Stimulated activated CD4-positive, alpha-beta T cell treated with anti-CD3 and anti-CD28 coated beads, TNF-alpha, amount 100 ng/mL, for 4 hours (primary cell): ENCODE results near the gene RRM2.

Experiments
- DNase-seq, 3 experiments: peaks; one replicate each; pipeline ENCODE4 v3.0.0-alpha.2; 2020; ENCODE audit warnings: low read depth in 3 of 3

The RRM2 gene

DNA sequence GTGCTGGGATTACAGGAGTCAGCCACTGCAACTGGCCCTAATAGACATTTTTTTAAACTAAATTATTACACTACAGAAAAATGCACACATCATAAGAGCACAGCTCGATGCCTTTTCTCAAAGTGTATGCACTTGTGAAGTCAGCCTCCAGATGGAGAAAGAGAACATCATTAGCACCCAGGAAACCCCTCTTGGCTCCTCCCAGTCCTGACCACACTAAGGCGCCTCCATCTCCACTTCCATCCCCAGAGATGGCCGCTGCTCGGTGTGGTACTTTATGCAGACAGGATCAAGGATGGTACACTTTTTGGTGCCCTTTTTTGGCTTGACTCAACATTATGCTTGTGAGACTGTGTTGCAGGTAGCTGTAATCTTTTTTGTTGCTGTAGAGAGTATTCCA, 34.8 kb downstream of the RRM2 start:
- DNase-seq: no peak

DNA sequence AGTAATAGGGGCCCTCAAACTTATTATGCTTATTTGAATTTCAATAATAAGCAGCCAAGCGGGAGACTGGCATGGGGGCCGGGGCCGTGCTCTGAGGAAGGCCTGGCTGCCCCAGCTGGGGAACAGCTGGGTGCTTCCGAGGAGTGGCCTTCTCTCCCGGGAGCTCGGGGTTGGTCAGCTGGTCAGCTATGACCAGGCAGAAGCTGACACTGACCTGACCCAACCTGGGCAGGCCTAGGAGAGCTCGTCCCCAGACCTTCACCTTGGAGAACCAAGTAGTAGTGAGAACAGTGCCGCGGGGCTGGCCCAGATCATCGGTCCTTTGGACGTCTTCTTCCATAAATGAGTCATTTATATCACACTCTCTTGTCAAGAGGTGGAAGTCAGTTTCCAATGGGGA, 36.1 kb downstream of the RRM2 start:
- DNase-seq: no peak

DNA sequence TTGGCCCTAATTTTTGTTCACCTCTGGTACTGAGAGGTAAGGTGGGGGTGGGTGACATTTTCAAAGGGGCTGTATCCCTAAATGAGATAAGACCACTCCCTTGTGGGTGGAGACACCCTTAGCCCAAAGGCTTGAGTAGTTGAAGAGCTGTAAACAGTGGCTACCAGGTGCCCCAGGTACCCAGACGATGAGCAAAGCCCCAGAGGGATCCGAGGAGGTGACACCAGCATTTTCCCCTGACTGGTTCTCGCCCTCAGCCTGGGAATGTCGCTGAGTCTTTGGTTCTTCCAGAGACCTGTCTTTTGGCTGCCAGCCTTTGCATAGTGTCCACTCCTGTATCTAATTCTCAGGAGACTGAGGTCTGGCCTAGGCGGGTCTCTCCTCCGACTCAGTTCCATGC, 36.5 kb downstream of the RRM2 start:
- no peak for DNase-seq

DNA sequence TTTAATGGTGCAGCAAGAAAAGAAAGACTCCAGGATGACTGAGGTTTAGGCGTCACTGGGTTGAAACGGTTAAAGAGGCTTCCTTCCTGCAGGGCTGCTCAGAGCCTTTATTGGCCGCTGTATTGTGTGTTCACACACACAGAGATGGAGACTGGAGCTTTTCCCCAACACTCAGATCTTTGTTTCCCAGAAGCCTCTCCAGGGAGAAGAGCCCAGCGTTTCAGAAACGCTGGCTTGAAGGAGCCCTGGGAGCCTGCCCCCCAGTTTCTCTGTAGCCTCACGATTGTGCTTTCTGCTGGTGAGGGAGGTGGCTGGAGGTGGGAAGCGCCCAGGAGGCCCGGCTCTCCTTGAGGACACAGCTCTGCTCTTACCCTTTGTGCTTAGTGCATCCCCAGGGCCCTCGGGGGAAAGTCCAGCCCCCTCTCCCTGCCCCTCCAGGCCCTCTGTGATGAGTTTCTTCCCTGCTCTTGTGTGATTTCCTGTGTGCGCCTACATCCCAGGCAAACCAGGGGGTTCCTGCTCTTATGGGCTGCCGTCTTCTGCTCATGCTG, 37.1 kb downstream of the RRM2 start:
- no peak for DNase-seq

GRCh38 chr2:10160203-10160955, 37.8 kb downstream of the RRM2 start:
- DNase-seq: no peak

DNA sequence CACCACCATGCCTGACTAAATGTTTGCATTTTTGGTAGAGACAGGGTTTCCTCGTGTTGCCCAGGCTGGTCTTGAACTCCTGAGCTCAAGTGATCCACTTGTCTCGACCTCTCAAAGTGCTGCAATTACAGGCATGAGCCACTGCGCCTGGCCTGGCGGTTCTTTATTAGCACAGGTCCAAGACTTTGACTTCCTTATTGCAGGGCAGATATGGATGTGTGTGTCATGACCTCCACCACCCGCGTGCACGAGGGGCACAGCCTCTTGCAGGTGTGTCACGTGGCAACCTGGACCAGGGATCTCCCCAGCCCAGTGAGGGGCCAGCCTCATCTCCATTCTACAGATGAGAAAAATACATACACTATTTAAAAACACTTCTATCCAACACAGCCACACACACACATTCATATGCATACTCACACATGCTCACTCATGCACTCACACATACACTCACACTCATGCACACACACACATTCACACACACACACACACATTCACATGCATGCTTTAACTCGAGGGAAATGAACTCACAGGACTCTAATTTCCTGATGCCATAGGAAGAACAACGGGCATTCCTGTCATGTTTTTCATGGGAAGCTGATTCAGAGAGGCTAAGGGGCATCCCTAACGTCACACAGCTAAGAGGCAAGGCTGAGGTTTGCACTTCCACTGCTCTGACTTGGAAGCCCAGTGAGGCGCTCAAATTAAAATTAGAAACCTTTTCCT, 38.8 kb downstream of the RRM2 start:
- no peak for DNase-seq

DNA sequence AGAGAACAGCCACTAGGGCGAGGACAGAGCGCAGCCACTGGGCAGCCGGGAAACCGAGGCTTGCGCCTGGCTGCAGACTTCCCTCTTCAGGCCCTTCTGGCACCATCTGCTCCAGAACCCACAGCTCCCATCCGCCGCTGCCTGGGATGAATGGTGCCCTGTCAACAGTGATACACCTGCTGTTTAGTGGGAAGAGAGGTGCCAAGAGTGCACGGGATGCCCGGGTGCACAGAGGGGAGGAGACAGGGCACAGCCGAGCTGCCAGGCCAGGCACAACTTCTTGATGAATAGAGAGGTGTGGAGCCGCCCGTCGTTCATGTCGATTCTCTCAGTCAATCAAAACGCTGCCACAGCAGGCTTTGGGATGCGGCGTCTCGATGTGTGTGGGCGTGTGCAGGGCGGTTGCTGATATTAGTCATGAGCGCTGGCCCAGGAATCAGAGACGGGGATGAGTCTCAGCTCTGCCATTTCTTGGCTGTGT, 39.5 kb downstream of the RRM2 start:
- DNase-seq: no peak

- no peak for DNase-seq
Measured at GRCh38 chr2:10162586-10163497, 40.3 kb downstream of the RRM2 start.

- no peak for DNase-seq
Measured at GRCh38 chr2:10163498-10164486, 41.3 kb downstream of the RRM2 start.

- no peak for DNase-seq
Measured at GRCh38 chr2:10164601-10165000, 42.1 kb downstream of the RRM2 start.

GRCh38 chr2:10165282-10165681, 42.7 kb downstream of the RRM2 start:
- no peak for DNase-seq

- DNase-seq: no peak
Measured at GRCh38 chr2:10165861-10166675, 43.5 kb downstream of the RRM2 start.

- DNase-seq: no peak
Measured at GRCh38 chr2:10166676-10167292, 44.2 kb downstream of the RRM2 start.

GRCh38 chr2:10167316-10167715, 44.8 kb downstream of the RRM2 start:
- no peak for DNase-seq

DNA sequence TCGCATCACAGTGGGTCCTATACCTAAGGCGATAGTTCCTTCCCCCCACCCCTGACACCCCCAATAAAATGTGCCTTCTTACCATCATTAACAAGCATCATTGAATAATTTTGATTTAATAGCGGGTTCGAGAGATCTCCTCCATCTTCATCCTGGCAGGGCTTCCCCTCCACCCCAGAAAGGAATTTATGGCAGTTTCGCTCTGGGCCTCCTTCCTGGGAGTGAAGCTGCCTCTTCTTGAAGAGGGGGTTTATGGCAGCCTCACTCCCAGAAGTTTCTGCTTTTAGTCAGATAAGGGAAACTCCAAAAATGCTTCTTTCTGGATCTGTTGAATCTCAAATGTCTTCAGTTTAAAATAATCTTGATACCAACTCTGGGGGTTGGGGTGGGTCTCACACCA, 45.7 kb downstream of the RRM2 start:
- DNase-seq: no peak

DNA sequence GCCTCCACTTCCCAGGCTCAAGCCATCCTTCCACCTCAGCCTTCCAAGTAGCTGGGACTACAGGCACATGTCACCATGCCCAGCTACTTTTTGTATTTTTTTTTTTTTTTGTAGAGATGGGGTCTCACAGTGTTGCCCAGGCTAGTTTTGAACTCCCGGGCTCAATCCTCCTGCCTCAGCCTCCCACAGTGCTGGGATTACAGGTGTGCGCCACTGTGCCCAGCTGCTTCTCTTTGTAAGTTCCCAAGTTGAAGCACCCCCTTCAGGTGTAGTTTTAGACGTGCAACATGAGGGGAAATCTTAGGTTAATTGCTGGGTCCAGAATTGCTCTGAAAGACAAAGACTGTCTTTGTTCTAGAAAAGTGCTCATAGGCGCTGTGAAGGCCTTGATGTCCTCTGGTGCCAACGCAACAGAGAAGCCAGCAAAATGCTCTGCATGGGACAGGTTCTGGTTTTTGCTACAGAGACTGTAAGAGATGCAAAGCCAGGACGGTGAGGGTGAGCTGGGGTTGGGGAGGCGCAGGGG, 46.6 kb downstream of the RRM2 start:
- DNase-seq: no peak

- DNase-seq: no peak
Measured at GRCh38 chr2:10169581-10169980, 47.0 kb downstream of the RRM2 start.

GRCh38 chr2:10170256-10170655, 47.7 kb downstream of the RRM2 start:
- no peak for DNase-seq
